Mesenchymal stem cell (in vitro differentiated cells and primary cell): Measurements from ENCODE around the gene UTP11.

Experiments
- DNase-seq: peaks from one replicate; pipeline ENCODE4 v3.0.0-alpha.2; 2013
- H2AFZ ChIP-seq: one replicate; pipeline ENCODE4 v1.6.1; 2013; ENCODE audit warnings: low read depth, mild to moderate bottlenecking, control low read depth, inconsistent platforms, low read length, moderate library complexity
- H2AK5ac ChIP-seq: 2 replicates; pipeline ENCODE4 v1.6.1; 2013; ENCODE audit warnings: low read length, moderate library complexity, mild to moderate bottlenecking, inconsistent platforms; ENCODE audit not compliant: severe bottlenecking
- H2BK120ac ChIP-seq: one replicate; pipeline ENCODE4 v1.6.1; 2013; ENCODE audit warnings: low read depth, mild to moderate bottlenecking, inconsistent platforms, low read length, moderate library complexity
- H2BK12ac ChIP-seq, 2 experiments: one replicate each; pipeline ENCODE4 v1.6.1; 2013; ENCODE audit warnings: inconsistent platforms in 2 of 2, low read length in 2 of 2, mild to moderate bottlenecking in 2 of 2, moderate library complexity in 2 of 2, control low read depth in 1 of 2
- H2BK15ac ChIP-seq: one replicate; pipeline ENCODE4 v1.6.1; 2013; ENCODE audit warnings: mild to moderate bottlenecking, low read depth, inconsistent platforms; ENCODE audit not compliant: poor library complexity, severe bottlenecking
- H2BK5ac ChIP-seq: 2 replicates; pipeline ENCODE4 v1.6.1; 2013; ENCODE audit warnings: low read depth, mild to moderate bottlenecking, low read length, control low read depth, inconsistent platforms; ENCODE audit not compliant: poor library complexity, severe bottlenecking
- H3K14ac ChIP-seq, 2 experiments: one replicate each; pipeline ENCODE4 v1.6.1; 2013; ENCODE audit warnings: inconsistent platforms in 2 of 2, low read length in 2 of 2, control low read depth in 1 of 2, mild to moderate bottlenecking in 1 of 2, moderate library complexity in 1 of 2
- H3K18ac ChIP-seq, 2 experiments: one replicate each; pipeline ENCODE4 v1.6.1; 2013; ENCODE audit warnings: inconsistent platforms in 2 of 2, low read length in 2 of 2, control low read depth in 1 of 2, low read depth in 1 of 2, mild to moderate bottlenecking in 1 of 2
- H3K23ac ChIP-seq, 2 experiments: one replicate each; pipeline ENCODE4 v1.6.1; 2013; ENCODE audit warnings: inconsistent platforms in 2 of 2, low read length in 2 of 2, mild to moderate bottlenecking in 2 of 2, moderate library complexity in 2 of 2, control low read depth in 1 of 2
- H3K27ac ChIP-seq: 2 replicates; pipeline ENCODE4 v1.5.1; 2013; ENCODE audit warnings: mild to moderate bottlenecking, moderate library complexity, low read length, control low read depth, inconsistent platforms; ENCODE audit not compliant: poor library complexity, severe bottlenecking
- H3K27me3 ChIP-seq, 2 experiments: 2 replicates each; pipeline versions ENCODE4 v1.6.1 to v1.7.0; 2013; ENCODE audit warnings: low read length in 2 of 2, mild to moderate bottlenecking in 2 of 2, moderate library complexity in 2 of 2, control low read depth in 1 of 2, inconsistent platforms in 1 of 2; ENCODE audit not compliant: control insufficient read depth in 1 of 2, insufficient read depth in 1 of 2
- H3K36me3 ChIP-seq, 2 experiments: 2 replicates each; pipeline versions ENCODE4 v1.6.1 to v1.7.0; 2013; ENCODE audit warnings: low read length in 2 of 2, control low read depth in 1 of 2, inconsistent platforms in 1 of 2, low read depth in 1 of 2, mild to moderate bottlenecking in 1 of 2; ENCODE audit not compliant: insufficient read depth in 2 of 2, control insufficient read depth in 1 of 2
- H3K4ac ChIP-seq, 2 experiments: one replicate each; pipeline ENCODE4 v1.6.1; 2013; ENCODE audit warnings: inconsistent platforms in 2 of 2, low read length in 2 of 2, mild to moderate bottlenecking in 2 of 2, moderate library complexity in 2 of 2, control low read depth in 1 of 2, low read depth in 1 of 2
- H3K4me1 ChIP-seq: 2 replicates; pipeline ENCODE4 v1.6.1; 2013; ENCODE audit warnings: low read depth, low read length, control low read depth; ENCODE audit not compliant: control insufficient read depth, insufficient read depth
- H3K4me2 ChIP-seq: 2 replicates; pipeline ENCODE4 v1.6.1; 2013; ENCODE audit warnings: low read length, mild to moderate bottlenecking, inconsistent platforms; ENCODE audit not compliant: poor library complexity, severe bottlenecking
- H3K4me3 ChIP-seq, 2 experiments: 2 replicates each; pipeline versions ENCODE4 v1.5.1 to v1.7.0; 2013; ENCODE audit warnings: low read length in 2 of 2, mild to moderate bottlenecking in 2 of 2, control low read depth in 1 of 2, low read depth in 1 of 2; ENCODE audit not compliant: insufficient read depth in 1 of 2
- H3K79me1 ChIP-seq: replicated peaks from 2 replicates; pipeline ENCODE4 v1.6.1; 2013; ENCODE audit warnings: mild to moderate bottlenecking, control low read depth, low read length, inconsistent platforms; ENCODE audit not compliant: poor library complexity, severe bottlenecking
- H3K9ac ChIP-seq: 2 replicates; pipeline ENCODE4 v1.7.0; 2013; ENCODE audit warnings: mild to moderate bottlenecking, low read length, moderate library complexity
- H3K9me3 ChIP-seq: 2 replicates; pipeline ENCODE4 v1.7.0; 2013; ENCODE audit warnings: mild to moderate bottlenecking, low read length; ENCODE audit not compliant: control insufficient read depth
- H4K8ac ChIP-seq: one replicate; pipeline ENCODE4 v1.6.1; 2013; ENCODE audit warnings: inconsistent platforms, mild to moderate bottlenecking, low read length, moderate library complexity
- H4K91ac ChIP-seq: one replicate; pipeline ENCODE4 v1.6.1; 2013; ENCODE audit warnings: mild to moderate bottlenecking, low read length, inconsistent platforms
- WGBS: methylation state at CpG from one replicate; pipeline ENCODE4 v1.1.7; 2013; ENCODE audit warnings: mixed read lengths; 5-methylcytosine and 5-hydroxymethylcytosine counted together

UTP11 gene

DNA sequence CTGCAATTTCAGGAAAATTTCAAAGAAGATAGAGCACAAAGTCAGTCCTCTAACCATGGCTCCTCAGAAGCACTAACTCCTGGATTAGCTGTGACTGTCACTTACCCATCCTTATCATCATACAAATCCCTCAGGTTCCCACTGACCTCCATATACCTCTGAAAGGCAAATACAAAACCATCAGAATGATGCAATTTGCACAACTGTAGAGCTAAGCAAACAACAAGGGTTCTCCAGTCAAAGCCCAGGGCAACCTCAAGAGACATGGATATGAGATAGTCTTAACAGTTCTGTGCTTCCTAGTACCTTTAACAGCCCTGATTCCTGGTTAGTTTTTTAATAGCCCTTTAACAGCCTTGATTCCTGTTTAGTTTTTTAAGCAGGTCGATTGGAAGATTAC is 24.9 kb upstream of the UTP11 start:
- H3K4me1 ChIP-seq = peaks cover 5% of the 10 kb centered on the region
- H3K4me2 ChIP-seq = no peak overlapping the region
- peaks cover 16% of the 10 kb centered on the region for H3K79me1 ChIP-seq
- no peak overlapping the region for H4K91ac ChIP-seq
- H2AK5ac ChIP-seq = no peak overlapping the region
- 43% methylated on average over 1 of the region's 1 CpG for WGBS
- H2BK15ac ChIP-seq = no peak overlapping the region
- H3K14ac ChIP-seq = no peak overlapping the region
- H3K27me3 ChIP-seq = no peaks in the 10 kb centered on the region
- H3K23ac ChIP-seq = no peak overlapping the region
- H3K9ac ChIP-seq = peak overlapping the region; percentile 89
- no peak overlapping the region for H3K27ac ChIP-seq
- no peak overlapping the region for H2BK12ac ChIP-seq
- no peak overlapping the region for H3K4ac ChIP-seq
- no peak overlapping the region for H2BK120ac ChIP-seq
- H3K18ac ChIP-seq = no peak overlapping the region
- H3K36me3 ChIP-seq = peaks cover 24 to 47% of the 10 kb centered on the region in 2 experiments
- no peak overlapping the region for H4K8ac ChIP-seq
- H3K9me3 ChIP-seq = no peaks in the 10 kb centered on the region
- no peak overlapping the region for H3K4me3 ChIP-seq
- no peak overlapping the region for H2BK5ac ChIP-seq
- no peak for DNase-seq
- H2AFZ ChIP-seq = no peak overlapping the region

DNA sequence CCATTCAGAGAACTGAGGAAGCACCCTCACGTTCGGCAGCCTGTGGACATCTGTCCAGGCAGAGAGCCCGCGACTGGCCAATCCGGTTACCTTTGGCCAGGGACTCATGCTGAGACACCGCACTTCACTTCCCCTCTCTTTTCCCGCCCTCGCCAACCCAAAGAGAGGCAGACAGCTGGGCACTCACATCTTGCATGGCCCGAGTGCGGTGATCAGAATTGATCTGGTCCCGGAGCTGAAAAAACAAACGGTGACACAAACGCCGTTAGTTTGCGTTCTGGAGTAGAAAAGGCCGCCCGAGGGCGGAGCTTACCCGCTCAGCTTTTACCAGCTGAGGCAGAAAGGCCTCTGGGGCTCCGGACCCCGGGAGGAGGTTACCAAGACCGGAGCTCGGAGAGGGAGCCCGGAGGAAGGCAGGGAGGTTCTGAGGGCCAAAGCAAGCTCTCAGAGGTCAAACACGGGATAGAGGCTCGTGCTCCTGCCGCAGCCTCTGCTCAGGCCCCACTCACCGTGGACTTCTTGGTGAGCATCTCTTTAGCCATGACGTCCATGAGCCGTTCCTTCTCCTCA is 23.1 kb upstream of the UTP11 start:
- H4K91ac ChIP-seq = peak overlapping the region; percentile 23
- peaks cover 5% of the 10 kb centered on the region for H3K4me1 ChIP-seq
- WGBS = under 1% methylated on average over 30 of the region's 30 CpGs
- peak overlapping the region; percentile 26 to 93 for H3K18ac ChIP-seq
- peaks cover 18% of the 10 kb centered on the region for H3K79me1 ChIP-seq
- peaks cover 14 to 36% of the 10 kb centered on the region in 2 experiments for H3K36me3 ChIP-seq
- peak overlapping the region; percentile 96 for H2AFZ ChIP-seq
- H3K23ac ChIP-seq = peak overlapping the region in 1 of 2 experiments; percentile 97
- no peak overlapping the region for H2BK120ac ChIP-seq
- H2BK12ac ChIP-seq = peak overlapping the region in 1 of 2 experiments; percentile 31
- H3K27me3 ChIP-seq = no peaks in the 10 kb centered on the region
- DNase-seq = peak; percentile 53
- peak overlapping the region; percentile 94 for H3K4me2 ChIP-seq
- H3K9me3 ChIP-seq = no peaks in the 10 kb centered on the region
- peak overlapping the region in 1 of 2 experiments; percentile 91 for H3K4ac ChIP-seq
- no peak overlapping the region for H2BK15ac ChIP-seq
- H3K4me3 ChIP-seq = peak overlapping the region; percentile 82 to 89
- H3K14ac ChIP-seq = peak overlapping the region in 1 of 2 experiments; percentile 97
- H2BK5ac ChIP-seq = peak overlapping the region; percentile 33
- H2AK5ac ChIP-seq = peak overlapping the region; percentile 3
- peak overlapping the region; percentile 89 for H3K9ac ChIP-seq
- H3K27ac ChIP-seq = peak overlapping the region; percentile 83
- peak overlapping the region; percentile 20 for H4K8ac ChIP-seq

DNA sequence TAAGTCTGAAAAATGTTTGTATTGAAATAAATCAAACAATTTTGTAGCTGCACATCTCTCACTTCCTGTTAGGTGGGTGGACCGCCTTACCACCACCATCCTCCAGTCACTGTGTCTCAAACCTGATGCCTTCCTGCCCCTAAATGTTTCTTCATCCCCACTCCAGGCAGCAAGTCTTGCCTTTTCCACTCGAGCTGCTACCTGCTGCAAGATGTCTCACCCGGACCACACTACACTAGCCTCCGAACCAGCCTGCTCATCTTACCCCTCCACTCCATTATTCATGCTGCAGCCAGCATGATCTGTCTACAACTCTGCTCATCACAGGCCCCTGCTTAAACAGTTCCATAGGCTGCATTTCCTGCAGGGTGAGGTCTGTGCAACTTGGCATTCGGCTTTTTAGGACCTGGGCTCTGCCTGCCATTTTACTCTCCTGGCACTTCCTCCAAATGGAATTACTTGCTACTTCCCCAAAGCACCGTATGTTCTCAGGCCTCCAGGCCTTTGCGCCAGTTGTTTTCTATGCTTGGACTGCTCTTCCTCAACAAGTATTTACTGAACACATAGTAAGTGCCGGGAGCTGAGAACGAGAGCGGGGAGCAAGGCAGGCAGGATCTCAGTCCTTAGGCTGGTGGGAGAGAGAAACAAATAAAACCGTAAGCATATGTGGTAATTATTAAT is 17.5 kb upstream of the UTP11 start:
- H4K91ac ChIP-seq = no peak overlapping the region
- no peak overlapping the region for H2BK120ac ChIP-seq
- peaks cover 30% of the 10 kb centered on the region for H3K4me1 ChIP-seq
- H3K27me3 ChIP-seq = no peaks in the 10 kb centered on the region
- H2BK5ac ChIP-seq = no peak overlapping the region
- H3K9ac ChIP-seq = peak overlapping the region; percentile 91
- no peak for DNase-seq
- H3K4me3 ChIP-seq = peak overlapping the region in 1 of 2 experiments; percentile 73
- peaks cover 21 to 44% of the 10 kb centered on the region in 2 experiments for H3K36me3 ChIP-seq
- H3K4ac ChIP-seq = no peak overlapping the region
- no peaks in the 10 kb centered on the region for H3K9me3 ChIP-seq
- peak overlapping the region; percentile 33 for H2BK15ac ChIP-seq
- no peak overlapping the region for H3K14ac ChIP-seq
- H3K79me1 ChIP-seq = peaks cover 29% of the 10 kb centered on the region
- no peak overlapping the region for H3K4me2 ChIP-seq
- no peak overlapping the region for H3K23ac ChIP-seq
- H2AK5ac ChIP-seq = no peak overlapping the region
- H4K8ac ChIP-seq = peak overlapping the region; percentile 10
- peak overlapping the region in 1 of 2 experiments; percentile 18 for H3K18ac ChIP-seq
- 93% methylated on average over 11 of the region's 11 CpGs for WGBS
- H3K27ac ChIP-seq = no peak overlapping the region
- no peak overlapping the region for H2BK12ac ChIP-seq
- no peak overlapping the region for H2AFZ ChIP-seq

DNA sequence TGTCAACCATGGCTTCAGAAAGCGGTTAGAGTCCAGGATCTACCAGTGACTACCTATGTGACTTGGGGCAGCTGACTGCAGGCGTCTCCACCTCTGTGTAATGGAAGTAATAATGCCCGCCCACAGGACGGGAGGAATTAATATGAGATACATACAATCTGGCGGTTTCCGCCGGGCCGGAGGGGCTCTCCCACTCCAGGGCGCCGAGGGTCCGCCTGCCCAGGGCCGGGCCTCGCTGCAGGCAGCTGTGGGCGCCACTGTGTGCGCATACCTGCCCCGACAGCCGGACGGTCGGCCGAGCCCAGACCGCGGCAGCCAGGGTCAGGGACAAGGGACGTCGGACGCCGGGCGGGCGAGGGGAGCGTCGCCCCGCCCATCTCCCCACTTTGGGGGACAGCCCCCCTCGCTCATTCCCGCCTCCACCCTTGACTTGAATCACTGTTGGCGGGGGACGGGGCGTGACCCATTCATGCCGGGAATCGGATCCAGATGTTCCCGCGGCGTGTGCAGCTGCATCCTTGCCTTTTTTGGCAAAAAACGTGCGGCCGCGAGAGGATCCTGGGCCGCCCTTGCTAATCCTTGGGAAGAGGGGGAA is 16.7 kb upstream of the UTP11 start:
- peak overlapping the region; percentile 43 to 73 for H3K4me3 ChIP-seq
- no peak overlapping the region for H3K27ac ChIP-seq
- no peaks in the 10 kb centered on the region for H3K9me3 ChIP-seq
- H3K4me1 ChIP-seq = peaks cover 36% of the 10 kb centered on the region
- H4K8ac ChIP-seq = peak overlapping the region; percentile 93
- no peak overlapping the region for H3K23ac ChIP-seq
- peak overlapping the region; percentile 91 for H3K9ac ChIP-seq
- H2BK5ac ChIP-seq = peak overlapping the region; percentile 53
- H3K4me2 ChIP-seq = peak overlapping the region; percentile 61
- peak overlapping the region; percentile 44 to 46 for H3K4ac ChIP-seq
- H2BK12ac ChIP-seq = peak overlapping the region in 1 of 2 experiments; percentile 51
- 32% methylated on average over 42 of the region's 46 CpGs for WGBS
- H3K18ac ChIP-seq = peak overlapping the region; percentile 71 to 75
- peak overlapping the region; percentile 39 for H2BK120ac ChIP-seq
- H4K91ac ChIP-seq = peak overlapping the region; percentile 96
- H2AFZ ChIP-seq = peak overlapping the region; percentile 29
- no peaks in the 10 kb centered on the region for H3K27me3 ChIP-seq
- H3K14ac ChIP-seq = no peak overlapping the region
- DNase-seq = peak; percentile 71
- H3K36me3 ChIP-seq = peaks cover 21 to 44% of the 10 kb centered on the region in 2 experiments
- no peak overlapping the region for H2AK5ac ChIP-seq
- peaks cover 29% of the 10 kb centered on the region for H3K79me1 ChIP-seq
- peak overlapping the region; percentile 71 for H2BK15ac ChIP-seq
